Measurements from ENCODE around the gene SLC39A11. TPM values are rescaled to one million over a fixed set of nuclear protein-coding genes. Genes with fewer than 3 reads are reported as not detected.

The SLC39A11 gene
- total RNA-seq, 4 donors from 2014 or later, result 55.1 to 123 (median 97.0) TPM

- TF ChIP-seq CTCF (IDR thresholded peaks at IDR 0.05) (no peak), POLR2A (IDR thresholded peaks at IDR 0.05) (no peak)
- Histone ChIP-seq H3K9me3 (no peaks in the 10 kb centered on the region), H3K36me3 (peaks cover 0 to 8% of the 10 kb centered on the region in 2 donors), H3K27me3 (no peaks in the 10 kb centered on the region), H3K4me3 (replicated peaks in 1 of 3) (no peak overlapping the region), H3K4me1 (peaks cover 0 to 6% of the 10 kb centered on the region in 2 donors), H3K27ac (no peak overlapping the region)
- WGBS, 2 donors, result 71 to 88% methylated on average over 8 of the region's 8 CpGs
- intact Hi-C loops (cut with DNase I), result no loop called here
- DNase-seq, result no peak
These were observed 62.0 kb downstream of the SLC39A11 start for GRCh38 chr17:73030501-73030921.

- intact Hi-C loops (cut with DNase I), result no loop called here
- H3K4me3 ChIP-seq (replicated peaks in 1 of 3), result no peak overlapping the region
- DNase-seq, result no peak
- H3K9me3 ChIP-seq, result no peaks in the 10 kb centered on the region
- H3K36me3 ChIP-seq, result peaks cover 0 to 8% of the 10 kb centered on the region in 2 donors
- peaks cover 0 to 6% of the 10 kb centered on the region in 2 donors for H3K4me1 ChIP-seq
- WGBS, 2 donors, result 95 to 97% methylated on average over 3 to 8 of the region's 8 CpGs
- H3K27me3 ChIP-seq, result no peaks in the 10 kb centered on the region
- H3K27ac ChIP-seq, result no peak overlapping the region
- TF ChIP-seq POLR2A (IDR thresholded peaks at IDR 0.05), result no peak
- TF ChIP-seq CTCF (IDR thresholded peaks at IDR 0.05), result no peak
These were observed 62.5 kb downstream of the SLC39A11 start for GRCh38 chr17:73029991-73030390.

- DNase-seq, result no peak
- intact Hi-C loops (cut with DNase I), result no loop called here
- WGBS, 2 donors, result 95 to 99% methylated on average over 6 of the region's 6 CpGs
These were observed 63.5 kb downstream of the SLC39A11 start for GRCh38 chr17:73029021-73029420.

GRCh38 chr17:73028299-73028755, 64.2 kb downstream of the SLC39A11 start:
- intact Hi-C loops (cut with DNase I), result no loop called here
- H3K27ac ChIP-seq, result no peak overlapping the region
- TF ChIP-seq POLR2A (IDR thresholded peaks at IDR 0.05), result no peak
- TF ChIP-seq CTCF (IDR thresholded peaks at IDR 0.05), result no peak
- H3K4me3 ChIP-seq (replicated peaks in 1 of 3), result no peak overlapping the region
- no peak for DNase-seq
- WGBS, 2 donors, result 83 to 87% methylated on average over 5 of the region's 5 CpGs
- peaks cover 0 to 6% of the 10 kb centered on the region in 2 donors for H3K4me1 ChIP-seq
- no peaks in the 10 kb centered on the region for H3K27me3 ChIP-seq
- no peaks in the 10 kb centered on the region for H3K9me3 ChIP-seq
- peaks cover 0 to 8% of the 10 kb centered on the region in 2 donors for H3K36me3 ChIP-seq

More at GRCh38 chr17:73029021-73029420, 63.5 kb downstream of the SLC39A11 start:
- Histone ChIP-seq H3K27ac (no peak overlapping the region), H3K4me3 (replicated peaks in 1 of 3) (no peak overlapping the region), H3K36me3 (peaks cover 0 to 8% of the 10 kb centered on the region in 2 donors), H3K9me3 (no peaks in the 10 kb centered on the region), H3K27me3 (no peaks in the 10 kb centered on the region), H3K4me1 (peaks cover 0 to 6% of the 10 kb centered on the region in 2 donors)
- no peak for TF ChIP-seq POLR2A (IDR thresholded peaks at IDR 0.05)
- no peak for TF ChIP-seq CTCF (IDR thresholded peaks at IDR 0.05)

- no peak for DNase-seq
- Histone ChIP-seq H3K4me1 (peaks cover 0 to 6% of the 10 kb centered on the region in 2 donors), H3K4me3 (replicated peaks in 1 of 3) (no peak overlapping the region), H3K36me3 (peaks cover 0 to 8% of the 10 kb centered on the region in 2 donors), H3K27ac (no peak overlapping the region), H3K27me3 (no peaks in the 10 kb centered on the region), H3K9me3 (no peaks in the 10 kb centered on the region)
- WGBS, 2 donors, result 84 to 85% methylated on average over 7 of the region's 7 CpGs
- TF ChIP-seq CTCF (IDR thresholded peaks at IDR 0.05), result no peak
- no peak for TF ChIP-seq POLR2A (IDR thresholded peaks at IDR 0.05)
- intact Hi-C loops (cut with DNase I), result no loop called here
These were observed 65.3 kb downstream of the SLC39A11 start for GRCh38 chr17:73027130-73027741.

All from thyroid gland (tissue), 4 donors.